Stimulated activated CD8-positive, alpha-beta memory T cell treated with anti-CD3 and anti-CD28 coated beads, Interleukin-12 subunit alpha, Interleukin-12 subunit beta, amount 100 ng/mL, for 24 hours (primary cell): ENCODE measurements around the gene IL1RL1.

Experiments
- DNase-seq: peaks from one replicate; pipeline ENCODE4 v3.0.0-alpha.2; 2020; ENCODE audit errors: extremely low read depth

The IL1RL1 gene

DNA sequence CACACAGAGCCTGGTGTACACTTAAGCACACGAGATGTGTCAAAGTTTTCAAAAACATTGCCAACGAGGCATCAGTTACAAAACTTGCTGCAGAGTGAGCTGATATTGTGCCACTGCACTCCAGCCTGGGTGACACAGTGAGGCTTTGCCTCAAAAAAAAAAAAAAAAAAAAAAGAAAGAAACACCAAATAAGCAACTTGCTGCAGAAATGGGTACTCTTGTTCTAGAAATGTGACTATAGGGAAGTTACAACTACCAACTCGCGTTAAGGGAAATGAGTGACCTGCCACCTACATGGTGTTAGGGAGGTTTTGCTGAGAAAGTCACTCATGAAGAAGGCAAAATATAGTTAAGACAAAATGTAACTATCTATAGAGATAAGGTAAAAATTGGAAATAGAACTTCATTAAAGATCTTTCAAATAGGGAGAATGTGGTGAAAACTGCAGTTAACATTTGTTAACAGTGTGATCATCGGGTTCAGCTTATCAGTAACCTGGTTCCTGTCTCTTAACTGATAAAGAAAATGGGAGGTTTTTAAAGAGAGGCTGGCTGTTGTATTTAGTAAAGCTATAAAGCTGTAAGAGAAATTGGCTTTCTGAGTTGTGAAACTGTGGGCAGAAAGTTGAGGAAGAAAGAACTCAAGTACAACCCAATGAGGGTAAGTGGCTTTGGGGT is at the start of gene IL1RL1:
IL1RL1 (plus strand) TSS at position 600 of the 677 bp plus-strand sequence. CDS start 26,702 bp downstream, outside the sequence.
- no peak for DNase-seq

DNA sequence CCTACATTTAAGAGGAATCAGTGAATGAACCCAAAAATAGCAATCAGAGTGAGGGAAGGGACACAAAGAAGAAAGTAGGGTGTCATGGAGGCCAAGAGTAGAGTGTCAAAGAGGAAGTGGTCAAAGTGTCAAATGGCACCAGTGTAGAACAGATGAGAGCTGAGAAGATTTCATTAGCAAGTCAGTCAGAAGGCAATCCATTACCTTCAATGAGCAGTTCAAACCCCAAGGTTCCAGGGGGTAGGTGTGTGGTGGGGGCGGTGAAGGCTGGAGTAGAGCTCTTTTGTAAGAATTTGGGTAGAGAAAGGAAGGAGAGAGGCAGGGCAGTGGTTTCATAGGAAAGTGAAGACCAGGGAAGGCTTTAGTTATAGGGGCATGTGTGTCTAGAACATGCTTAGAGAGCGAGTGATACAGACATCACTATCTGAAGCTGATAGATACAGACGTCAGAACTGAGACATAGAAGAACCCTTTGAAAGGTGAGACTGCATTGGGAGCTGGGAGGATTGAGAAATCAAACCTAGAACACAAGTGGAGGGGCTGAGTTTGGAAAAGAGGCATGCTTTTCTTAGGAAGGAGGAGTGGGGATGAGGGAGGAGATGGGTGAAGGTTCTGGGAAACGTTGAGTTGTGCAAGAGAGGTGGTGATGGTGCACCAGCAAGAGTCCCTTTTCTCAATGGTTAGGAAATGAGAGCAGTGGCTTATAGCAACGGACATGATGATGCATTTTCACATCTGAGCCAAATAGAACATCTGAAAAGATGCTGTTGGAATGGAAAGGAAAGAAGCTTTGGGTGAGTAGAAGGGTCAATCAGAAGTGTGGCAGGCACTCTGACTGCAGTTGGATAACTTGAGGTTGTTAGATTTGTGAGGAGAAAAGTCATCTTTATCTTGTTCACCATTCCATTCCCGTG is 48.9 kb upstream of the IL1RL1 start:
- DNase-seq = no peak

DNA sequence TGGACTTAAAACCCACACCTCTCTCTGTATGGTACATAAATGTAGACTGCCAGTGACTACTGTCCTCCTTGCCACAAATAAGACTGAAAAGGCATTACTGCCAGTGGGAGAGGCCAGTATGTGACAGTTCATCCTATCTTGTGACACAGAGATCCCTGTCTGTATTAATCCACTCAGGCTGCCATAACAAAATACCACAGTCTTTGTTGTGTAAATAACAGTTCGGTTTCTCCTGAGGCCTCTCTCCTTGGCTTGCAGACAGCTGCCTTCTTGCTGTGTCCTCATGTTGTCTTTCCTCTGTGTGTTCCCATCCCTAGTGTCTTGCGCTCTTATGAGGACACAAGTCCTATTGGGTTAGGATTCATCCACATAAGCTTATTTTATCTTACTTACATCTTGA is 46.4 kb upstream of the IL1RL1 start:
- no peak for DNase-seq

DNA sequence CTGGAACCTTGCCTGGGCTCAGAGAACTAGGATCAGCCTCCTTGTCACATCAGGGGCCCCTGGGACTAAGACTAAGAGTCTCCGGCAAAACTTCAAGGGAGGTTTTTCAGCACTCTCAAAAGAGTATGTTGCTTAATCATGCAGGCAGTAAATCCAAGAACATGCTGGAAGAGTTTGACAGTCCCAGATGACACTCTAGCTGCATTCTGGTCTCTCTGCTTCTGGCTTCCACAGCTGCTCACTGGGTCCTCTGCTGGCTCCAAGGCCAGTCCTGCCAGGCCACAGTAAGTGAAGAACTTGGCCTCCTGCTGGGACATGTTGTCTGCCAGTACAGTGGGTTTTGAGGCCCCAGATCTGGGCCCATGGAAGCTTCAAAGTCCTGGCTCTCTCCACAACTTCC is 45.2 kb upstream of the IL1RL1 start:
- DNase-seq = no peak

DNA sequence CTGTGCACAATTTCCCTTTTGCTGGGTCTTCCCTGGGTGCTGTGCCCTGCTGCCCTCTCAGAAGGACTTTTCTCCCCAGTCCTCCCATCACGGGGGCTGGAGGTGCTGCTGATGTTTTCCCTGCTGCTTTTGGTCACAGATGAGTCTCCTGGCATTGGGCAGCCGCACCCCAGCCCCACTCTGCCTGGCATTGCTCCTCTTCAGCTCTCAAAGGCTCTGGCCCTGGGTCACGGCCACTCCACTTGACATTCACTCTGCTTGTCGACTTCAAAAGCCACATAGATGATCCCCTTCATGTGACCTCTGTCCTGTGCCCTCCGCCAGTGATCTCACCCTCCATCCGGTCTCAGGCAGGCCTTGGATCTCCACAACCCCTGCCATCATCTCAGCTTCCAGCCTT is 43.6 kb upstream of the IL1RL1 start:
- DNase-seq = no peak

DNA sequence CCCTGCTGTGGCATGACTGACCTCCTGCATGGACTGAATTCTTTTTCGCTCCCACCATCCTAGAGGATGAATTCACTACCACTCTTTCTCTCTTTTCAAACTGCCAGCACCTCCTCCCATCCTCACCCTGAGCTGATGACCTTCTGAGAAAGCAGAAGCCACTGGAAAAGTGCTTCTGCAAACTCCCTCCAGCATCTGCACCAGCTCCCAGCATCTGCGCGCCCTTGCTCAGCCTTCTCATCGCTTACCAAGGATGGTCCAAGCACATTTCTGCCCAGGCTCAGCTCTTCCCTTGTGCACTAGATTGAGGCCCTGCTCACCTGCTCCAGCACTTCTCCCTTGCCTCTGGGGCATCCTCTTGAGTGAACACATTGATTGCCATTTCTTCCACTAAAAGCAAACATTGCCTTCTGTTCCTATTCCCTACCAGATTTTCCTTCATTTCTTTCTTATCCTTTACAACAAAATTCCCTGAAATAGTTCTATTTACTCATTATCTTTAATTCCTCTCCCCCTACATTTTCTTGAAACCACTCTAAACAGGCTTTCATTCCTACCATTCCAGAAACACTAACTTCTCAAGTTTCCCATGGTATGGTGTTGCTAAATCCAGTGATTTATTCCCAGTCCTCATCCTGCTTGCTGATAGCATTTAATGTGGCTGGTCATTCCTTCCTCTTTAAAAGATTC is 42.7 kb upstream of the IL1RL1 start:
- no peak for DNase-seq

DNA sequence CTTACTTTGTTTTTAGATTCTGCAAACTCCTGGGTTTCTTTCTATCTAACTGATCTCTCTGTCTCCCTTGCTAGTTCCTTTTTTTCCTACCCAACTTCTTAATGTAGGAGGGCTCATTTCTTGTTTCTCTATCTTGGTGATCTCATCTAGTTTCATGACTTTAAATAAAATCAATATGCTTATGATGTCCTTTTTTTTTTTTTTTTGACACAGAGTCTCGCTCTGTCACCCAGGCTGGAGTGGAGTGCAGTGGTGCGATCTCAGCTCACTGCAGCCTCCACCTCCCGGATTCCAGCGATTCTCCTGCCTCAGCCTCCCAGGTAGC is 42.2 kb upstream of the IL1RL1 start:
- no peak for DNase-seq

DNA sequence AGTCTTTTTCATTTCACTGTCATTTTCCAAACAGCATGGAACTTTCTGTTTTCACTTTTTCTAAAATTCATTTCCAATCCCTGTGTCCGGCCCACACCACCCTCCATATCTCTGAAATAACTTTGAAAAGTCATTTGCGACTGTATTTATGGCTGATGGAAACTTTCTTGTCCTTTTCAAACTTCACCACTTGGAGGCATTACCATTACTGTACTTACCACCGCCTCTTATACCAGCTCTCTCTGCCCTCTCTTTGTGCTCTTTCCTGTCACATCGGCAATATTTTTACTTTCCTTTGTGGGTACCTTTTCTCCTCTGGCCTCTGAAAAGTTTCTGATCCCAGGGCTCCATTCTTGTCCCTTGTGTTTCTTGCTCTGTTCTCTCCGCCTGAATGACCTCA is 39.5 kb upstream of the IL1RL1 start:
- no peak for DNase-seq

DNA sequence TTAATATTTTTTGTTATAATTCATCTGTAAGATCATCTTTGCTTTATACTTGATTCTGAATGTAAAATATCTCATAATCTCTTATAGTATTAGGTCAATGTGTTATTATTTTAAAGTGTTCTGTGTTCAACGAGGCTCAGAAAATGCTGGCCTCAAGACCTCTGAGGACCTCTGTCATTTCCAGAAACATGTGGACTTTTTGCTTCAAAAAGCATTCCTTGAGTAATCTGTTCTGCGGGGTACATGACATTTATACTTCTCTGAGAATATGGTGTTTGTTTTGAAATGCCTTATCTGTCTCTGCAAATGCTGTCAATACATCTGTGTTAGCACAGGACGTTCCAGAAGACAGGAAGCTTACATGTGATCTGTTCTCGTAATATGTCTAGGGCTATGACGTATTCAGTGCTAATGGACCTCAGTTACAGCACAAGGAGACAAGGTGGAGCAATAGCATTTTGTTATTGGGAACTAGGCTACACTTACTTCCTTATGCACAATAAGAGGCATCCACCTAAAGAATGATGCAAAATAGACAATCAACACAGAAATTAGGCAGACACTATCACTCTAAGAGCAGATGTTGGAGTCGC is 37.6 kb upstream of the IL1RL1 start:
- no peak for DNase-seq

DNA sequence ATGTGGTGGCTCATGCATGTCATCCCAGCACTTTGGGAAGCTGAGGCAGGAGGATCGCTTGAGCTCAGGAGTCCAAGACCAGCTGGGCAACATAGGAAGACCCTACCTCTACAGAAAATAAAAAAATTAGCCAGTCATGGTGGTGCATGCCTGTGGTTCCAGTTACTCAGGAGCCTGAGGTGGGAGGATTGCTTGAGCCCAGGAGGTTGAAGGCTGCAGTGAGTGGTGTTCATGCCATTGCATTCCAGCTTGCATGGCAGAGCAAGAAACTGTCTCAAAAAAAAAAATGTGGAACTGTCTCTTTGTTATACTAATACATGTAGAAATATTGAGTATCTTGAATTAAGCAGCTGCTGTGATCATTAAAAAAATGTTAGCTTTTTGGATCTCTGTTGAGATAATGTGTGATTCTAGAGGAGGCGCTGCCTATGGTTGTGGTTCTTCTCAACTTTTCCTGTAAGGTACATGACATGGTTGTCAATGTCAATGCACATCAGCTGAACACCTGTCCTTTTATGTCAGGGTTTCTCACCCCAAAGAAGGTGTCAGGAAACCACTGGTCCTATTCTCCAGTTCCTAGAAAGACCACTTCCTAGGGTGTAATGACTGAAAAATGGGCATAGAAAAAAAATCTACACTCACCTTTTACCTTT is 34.7 kb upstream of the IL1RL1 start:
- DNase-seq = no peak

DNA sequence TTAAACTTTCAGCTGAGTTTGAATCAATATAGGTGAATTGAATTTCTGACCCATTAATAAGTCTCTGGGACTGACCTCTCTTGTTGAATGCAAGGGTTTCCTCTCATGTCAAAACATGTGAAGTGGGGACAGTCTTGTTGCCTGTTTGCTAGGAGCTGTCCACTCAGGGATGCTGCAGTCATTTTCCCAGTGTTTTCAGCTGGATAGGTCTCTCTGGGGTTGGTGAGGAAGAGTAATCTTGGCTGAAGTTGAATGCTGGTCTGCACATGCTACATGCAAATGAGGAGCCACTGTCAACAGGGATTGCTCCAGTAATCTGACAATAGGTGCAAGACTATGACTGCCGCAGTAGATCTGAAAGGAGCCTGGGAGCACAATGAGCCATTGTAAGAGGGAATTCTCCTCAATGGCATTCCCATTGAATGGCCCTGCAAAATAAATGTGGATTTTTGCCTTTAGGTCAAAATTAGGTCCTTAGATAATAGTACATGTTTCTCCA is 34.1 kb upstream of the IL1RL1 start:
- DNase-seq = no peak

DNA sequence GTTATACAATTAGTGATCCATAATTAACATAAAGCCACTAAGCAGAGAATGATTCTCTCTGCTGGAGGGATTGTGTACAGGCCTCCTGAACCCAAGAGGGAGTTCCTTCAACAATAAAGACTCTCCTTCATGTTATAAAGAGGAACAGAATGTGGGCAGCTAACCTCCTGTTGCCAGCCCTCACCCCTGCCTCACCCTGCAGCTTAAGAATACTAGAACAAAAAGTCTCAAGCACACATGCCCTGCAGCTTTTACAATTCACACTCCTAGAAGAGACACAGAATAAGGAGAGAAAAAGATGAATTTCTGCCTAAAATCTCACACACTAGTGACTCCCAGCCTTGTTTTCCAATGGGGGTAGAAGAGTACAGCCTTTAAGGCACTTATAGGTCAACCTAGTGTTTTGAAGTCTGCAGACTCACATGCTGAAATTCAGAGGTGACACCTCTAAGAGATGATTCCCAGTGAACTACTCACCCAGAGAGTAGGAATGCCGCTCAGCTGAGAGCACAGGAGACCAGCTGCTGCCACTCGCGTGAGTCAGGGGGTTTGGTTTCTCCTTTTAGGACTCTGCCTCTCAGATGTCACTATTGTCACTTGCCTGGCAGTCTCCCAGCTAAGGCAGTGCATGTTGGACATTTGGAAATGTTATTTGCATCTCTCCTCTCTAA is 32.5 kb upstream of the IL1RL1 start:
- no peak for DNase-seq

DNA sequence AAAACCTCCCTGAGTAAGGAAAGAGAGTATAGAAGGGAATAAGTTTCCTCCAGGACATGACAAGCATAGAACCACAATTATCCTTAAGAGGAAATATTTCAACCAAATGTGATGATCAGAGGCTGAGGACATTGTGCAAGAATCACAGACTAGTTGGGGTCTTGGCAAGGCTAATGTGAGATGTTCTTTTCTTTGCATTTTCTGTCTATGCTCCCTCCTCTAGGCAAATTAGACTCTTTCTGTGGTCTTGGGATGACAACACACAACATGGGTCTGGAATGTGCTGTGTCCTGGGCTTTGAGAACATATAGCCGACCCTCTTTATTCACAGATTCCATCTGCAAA is 32.0 kb upstream of the IL1RL1 start:
- no peak for DNase-seq

DNA sequence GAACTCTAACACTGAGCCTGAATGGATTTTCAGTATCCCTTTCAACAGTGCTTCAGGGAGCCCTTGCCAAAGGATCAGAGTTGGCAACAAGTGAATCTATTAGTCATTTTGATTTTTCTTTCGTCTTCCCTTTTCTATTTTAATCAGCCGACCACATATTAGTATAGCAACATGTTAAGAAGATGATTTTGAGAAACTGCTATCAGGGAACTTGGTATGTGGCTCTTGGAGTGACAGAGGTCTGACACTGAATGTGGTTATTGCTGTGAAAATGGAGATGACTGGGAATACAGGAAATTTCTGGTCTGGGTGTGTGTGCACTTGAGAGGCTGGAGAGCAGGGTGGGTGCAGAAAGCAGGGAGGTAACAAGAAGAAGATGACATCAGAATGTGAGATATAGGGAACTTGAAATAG is 28.7 kb upstream of the IL1RL1 start:
- DNase-seq = no peak

DNA sequence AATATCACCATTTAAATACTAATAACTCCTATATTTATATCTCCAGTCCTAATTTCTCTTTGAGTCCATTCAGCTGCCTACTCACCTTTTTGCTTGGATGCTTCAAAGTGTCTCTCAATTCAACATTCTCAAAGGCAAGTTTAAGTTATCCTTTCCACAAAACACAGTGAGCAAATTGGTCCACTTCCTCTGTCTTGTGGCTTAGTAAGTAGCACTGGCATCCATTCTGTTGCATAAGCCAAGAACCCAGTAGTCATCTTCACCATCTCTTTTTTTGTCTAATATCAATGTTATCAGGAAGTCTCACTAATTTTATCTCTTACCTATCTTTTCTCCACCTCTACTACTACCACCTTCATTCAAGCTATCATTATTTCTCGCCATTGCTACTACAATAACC is 27.4 kb upstream of the IL1RL1 start:
- no peak for DNase-seq

DNA sequence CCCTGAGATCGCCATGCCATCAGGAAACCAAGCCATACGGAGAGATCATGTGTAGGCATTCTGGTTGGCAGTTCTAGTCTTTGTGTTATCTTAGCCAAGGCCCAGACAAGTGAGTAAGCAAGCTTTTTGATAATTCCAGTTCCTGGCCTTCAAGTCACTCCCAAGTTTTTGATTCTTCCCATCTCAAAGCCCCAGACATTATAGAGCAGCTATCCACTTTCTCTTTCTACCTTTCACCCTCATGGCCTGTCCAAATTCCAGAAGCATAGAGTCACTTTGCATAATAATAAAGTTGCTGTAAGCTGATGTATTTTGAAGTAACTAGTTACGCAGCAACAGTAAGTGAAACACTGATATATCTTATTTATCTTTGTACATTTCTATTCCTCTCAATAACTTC is 26.8 kb upstream of the IL1RL1 start:
- DNase-seq = no peak

DNA sequence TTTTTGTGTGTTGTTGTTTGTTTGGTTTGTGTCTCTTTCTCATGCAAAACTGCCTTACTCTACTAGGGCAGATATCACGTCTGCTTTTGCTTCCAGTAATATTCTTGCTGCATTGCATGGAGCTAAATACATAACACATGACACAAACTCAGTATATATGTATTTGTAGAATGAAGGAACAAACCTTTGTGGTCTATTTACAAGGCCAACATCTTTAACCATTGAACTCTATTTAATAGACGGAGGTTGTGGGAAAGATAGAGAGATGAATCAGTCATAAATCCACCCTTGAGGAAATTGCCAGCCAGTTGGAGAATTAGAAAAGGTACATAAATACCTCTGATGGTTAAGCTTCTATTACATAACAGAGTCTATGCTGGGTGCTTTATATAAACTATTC is 26.0 kb upstream of the IL1RL1 start:
- DNase-seq = no peak

DNA sequence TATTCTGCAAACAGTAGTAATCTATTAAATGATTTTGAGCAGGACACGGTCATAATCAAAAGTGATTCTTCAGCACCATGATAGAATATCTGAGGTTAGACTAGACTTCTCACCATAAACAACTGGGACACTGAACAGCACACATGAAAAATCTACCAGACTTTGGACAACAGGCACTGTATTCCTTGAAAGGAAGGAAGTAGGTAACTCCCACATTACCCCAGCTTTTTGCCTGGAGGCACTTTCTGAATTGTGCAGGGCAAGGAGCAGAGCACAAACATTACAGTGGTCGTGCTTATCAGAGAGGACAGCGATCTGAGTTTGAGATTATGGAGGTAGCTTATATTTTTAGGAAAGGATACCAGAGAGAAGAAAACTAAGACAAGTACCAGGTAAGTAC is 25.3 kb upstream of the IL1RL1 start:
- no peak for DNase-seq

DNA sequence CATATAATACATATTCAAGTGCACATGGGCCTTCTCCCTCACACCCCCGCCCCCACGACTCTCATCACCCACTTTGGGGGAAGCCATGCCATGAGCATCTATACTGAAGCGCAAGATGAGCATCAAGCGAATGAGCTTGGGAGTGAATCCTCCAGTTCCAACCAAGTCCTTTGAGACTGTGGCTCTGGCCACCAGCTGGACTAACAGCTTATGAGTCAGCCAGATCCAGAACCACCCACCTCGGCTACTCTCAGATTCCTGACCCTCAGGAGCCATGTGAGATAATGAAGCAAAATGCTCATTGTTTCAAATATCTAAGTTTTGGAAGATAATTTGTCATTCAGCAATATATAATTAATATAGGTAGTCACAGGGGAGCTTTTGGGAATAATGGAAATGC is 22.2 kb upstream of the IL1RL1 start:
- DNase-seq = no peak

DNA sequence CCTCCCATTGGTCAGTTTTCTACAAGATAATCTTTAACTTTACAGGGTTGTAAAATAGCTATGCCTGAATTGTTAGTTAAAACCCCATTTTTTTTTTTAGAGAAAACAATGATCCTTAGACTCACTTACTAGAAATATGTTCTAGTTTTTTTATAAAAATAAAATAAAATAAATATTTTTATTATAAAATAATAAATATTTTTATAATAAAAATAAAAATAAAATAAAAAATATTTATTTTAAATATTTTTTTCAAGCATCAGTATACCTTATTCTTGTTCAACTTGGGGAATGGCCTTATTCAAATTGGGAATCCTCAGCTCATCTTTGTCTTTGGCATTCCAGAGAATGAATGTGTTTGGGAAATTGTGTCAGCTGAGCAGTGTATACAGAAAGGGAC is 20.8 kb upstream of the IL1RL1 start:
- no peak for DNase-seq
